Osteoblast (primary cell): ENCODE data around the gene DCUN1D2. TPM values are rescaled to one million over a fixed set of nuclear protein-coding genes. Genes with fewer than 3 reads are reported as not detected.

ENCODE experiments used
- DNase-seq: peaks from one replicate; pipeline ENCODE4 v3.0.0; 2011; ENCODE audit warnings: low spot score, mixed read lengths; ENCODE audit not compliant: insufficient read length; ENCODE audit errors: missing footprints
- H2AFZ ChIP-seq: 2 replicates; pipeline ENCODE4 v1.6.0; 2011; ENCODE audit warnings: mild to moderate bottlenecking, low read length
- H3K27ac ChIP-seq: 2 replicates; pipeline ENCODE4 v1.5.1; 2011; ENCODE audit warnings: mild to moderate bottlenecking, low read depth, low read length, moderate library complexity
- H3K27me3 ChIP-seq: 2 replicates; pipeline ENCODE4 v1.6.0; 2012; ENCODE audit warnings: mild to moderate bottlenecking, control low read depth, inconsistent platforms, low read length, moderate library complexity; ENCODE audit not compliant: insufficient read depth
- H3K36me3 ChIP-seq: 2 replicates; pipeline ENCODE4 v1.5.1; 2011; ENCODE audit warnings: mild to moderate bottlenecking, low read length, control low read depth, moderate library complexity; ENCODE audit not compliant: insufficient read depth
- H3K4me1 ChIP-seq: 2 replicates; pipeline ENCODE4 v1.5.1; 2011; ENCODE audit warnings: mild to moderate bottlenecking, low read length, control low read depth, moderate library complexity; ENCODE audit not compliant: insufficient read depth
- H3K4me2 ChIP-seq: 2 replicates; pipeline ENCODE4 v1.6.0; 2011; ENCODE audit warnings: mild to moderate bottlenecking, low read length; ENCODE audit not compliant: insufficient read depth
- H3K4me3 ChIP-seq: fragments of 200-600 bp; sonication (generic); 3 replicates; pipeline ENCODE4 v1.5.1; 2012; ENCODE audit warnings: mild to moderate bottlenecking, low read length, inconsistent platforms; ENCODE audit not compliant: insufficient read depth
- H3K79me2 ChIP-seq: 2 replicates; pipeline ENCODE4 v1.6.0; 2012; ENCODE audit warnings: mild to moderate bottlenecking, low read length, control low read depth, inconsistent platforms; ENCODE audit not compliant: insufficient read depth
- H3K9me3 ChIP-seq: 2 replicates; pipeline ENCODE4 v1.5.1; 2011; ENCODE audit warnings: low read depth, low read length, control low read depth
- H4K20me1 ChIP-seq: 2 replicates; pipeline ENCODE4 v1.6.0; 2012; ENCODE audit warnings: mild to moderate bottlenecking, low read length, control low read depth; ENCODE audit not compliant: insufficient read depth
- total RNA-seq: library from RNA; depleted of rRNA; stranded (reverse); fragments of >200 nt; gene quantifications from 2 replicates; pipeline ENCODE4 v1.2.3, GENCODE V29; 2012
- TF ChIP-seq, protein P1 (sequence below): IDR thresholded peaks from 2 replicates; pipeline ENCODE4 v1.5.1; 2011; ENCODE audit warnings: mild to moderate bottlenecking, low read depth, low read length, moderate library complexity; ENCODE audit errors: extremely low read depth

The DCUN1D2 gene
- total RNA-seq, 1 donor, result 14.8 TPM

DNA sequence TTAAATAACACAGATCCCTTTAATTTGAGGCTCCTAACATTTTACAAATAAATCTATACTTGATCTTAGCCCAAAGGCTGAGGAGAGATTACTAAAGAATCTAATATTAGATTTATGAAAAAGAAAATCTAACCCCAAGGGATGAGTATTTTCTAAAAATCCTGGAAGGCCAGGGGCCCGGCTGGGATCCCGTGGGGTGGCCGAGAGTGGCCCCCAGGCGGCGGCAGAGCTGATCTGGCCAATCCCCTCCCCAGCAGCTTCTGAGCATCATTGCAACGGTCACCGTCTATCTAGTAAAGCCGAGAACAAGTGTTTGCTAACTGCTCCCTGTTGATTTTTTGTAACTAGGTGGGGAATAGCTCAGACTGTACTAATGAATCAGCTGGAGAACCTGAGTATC lies 74.7 kb downstream of the DCUN1D2 start:
- Histone ChIP-seq H3K27ac (no peak overlapping the region), H4K20me1 (no peaks in the 10 kb centered on the region), H3K36me3 (no peaks in the 10 kb centered on the region), H3K79me2 (no peaks in the 10 kb centered on the region), H2AFZ (no peak overlapping the region), H3K4me2 (no peak overlapping the region), H3K9me3 (no peaks in the 10 kb centered on the region), H3K27me3 (no peaks in the 10 kb centered on the region), H3K4me1 (peaks cover 20% of the 10 kb centered on the region), H3K4me3 (no peak overlapping the region)
- DNase-seq, result no peak
- TF ChIP-seq, protein P1, sequence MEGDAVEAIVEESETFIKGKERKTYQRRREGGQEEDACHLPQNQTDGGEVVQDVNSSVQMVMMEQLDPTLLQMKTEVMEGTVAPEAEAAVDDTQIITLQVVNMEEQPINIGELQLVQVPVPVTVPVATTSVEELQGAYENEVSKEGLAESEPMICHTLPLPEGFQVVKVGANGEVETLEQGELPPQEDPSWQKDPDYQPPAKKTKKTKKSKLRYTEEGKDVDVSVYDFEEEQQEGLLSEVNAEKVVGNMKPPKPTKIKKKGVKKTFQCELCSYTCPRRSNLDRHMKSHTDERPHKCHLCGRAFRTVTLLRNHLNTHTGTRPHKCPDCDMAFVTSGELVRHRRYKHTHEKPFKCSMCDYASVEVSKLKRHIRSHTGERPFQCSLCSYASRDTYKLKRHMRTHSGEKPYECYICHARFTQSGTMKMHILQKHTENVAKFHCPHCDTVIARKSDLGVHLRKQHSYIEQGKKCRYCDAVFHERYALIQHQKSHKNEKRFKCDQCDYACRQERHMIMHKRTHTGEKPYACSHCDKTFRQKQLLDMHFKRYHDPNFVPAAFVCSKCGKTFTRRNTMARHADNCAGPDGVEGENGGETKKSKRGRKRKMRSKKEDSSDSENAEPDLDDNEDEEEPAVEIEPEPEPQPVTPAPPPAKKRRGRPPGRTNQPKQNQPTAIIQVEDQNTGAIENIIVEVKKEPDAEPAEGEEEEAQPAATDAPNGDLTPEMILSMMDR, result no peak

DNA sequence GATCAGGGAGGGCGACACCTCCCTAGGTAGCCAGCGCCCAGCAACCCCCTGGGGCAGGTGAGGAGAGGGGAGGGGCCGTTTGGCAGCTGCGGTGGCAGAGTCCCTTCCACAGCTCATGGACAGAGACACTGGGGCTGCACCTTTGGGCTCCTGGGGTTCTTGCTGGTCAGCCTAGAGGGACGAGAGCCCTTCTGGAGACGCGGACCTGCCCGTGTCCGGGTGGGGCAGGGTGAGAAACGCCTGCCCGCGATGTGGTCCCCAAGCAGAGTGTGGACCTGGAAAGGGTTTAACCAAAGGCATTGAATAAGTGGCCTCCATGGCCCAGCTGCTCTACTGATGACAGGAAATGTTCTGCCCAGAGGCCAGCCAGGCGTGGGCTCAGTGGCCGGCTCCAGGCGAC lies 75.5 kb downstream of the DCUN1D2 start:
- Histone ChIP-seq H3K9me3 (no peaks in the 10 kb centered on the region), H4K20me1 (no peaks in the 10 kb centered on the region), H3K79me2 (no peaks in the 10 kb centered on the region), H3K27ac (no peak overlapping the region), H3K4me1 (peaks cover 27% of the 10 kb centered on the region), H3K4me2 (no peak overlapping the region), H3K4me3 (no peak overlapping the region), H2AFZ (no peak overlapping the region), H3K36me3 (no peaks in the 10 kb centered on the region), H3K27me3 (no peaks in the 10 kb centered on the region)
- TF ChIP-seq, protein P1, result no peak
- no peak for DNase-seq

DNA sequence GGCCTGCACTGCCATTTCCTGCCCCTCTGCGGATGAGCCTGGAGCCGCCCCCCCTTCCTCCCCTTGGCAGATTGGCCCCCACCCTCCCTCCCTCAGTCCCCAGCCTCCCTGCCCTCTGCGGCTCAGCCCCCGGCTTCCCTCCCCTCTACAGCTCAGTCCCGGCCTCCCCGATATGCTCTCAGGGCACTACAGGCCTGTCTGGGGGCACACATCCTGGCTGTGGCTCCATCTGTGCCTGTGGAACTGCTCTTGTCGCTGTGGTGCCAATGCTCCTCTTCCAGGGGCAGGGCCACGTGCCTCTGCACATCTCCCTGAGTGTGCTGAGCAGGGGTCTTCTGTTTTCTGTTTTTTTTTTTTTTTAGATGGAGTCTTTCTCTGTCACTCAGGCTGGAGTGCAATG lies 76.2 kb downstream of the DCUN1D2 start:
- H3K4me1 ChIP-seq, result peaks cover 27% of the 10 kb centered on the region
- DNase-seq, result no peak
- H3K4me3 ChIP-seq, result no peak overlapping the region
- no peaks in the 10 kb centered on the region for H3K27me3 ChIP-seq
- H4K20me1 ChIP-seq, result no peaks in the 10 kb centered on the region
- H3K9me3 ChIP-seq, result no peaks in the 10 kb centered on the region
- H3K79me2 ChIP-seq, result no peaks in the 10 kb centered on the region
- TF ChIP-seq, protein P1, result no peak
- no peak overlapping the region for H3K27ac ChIP-seq
- no peak overlapping the region for H3K4me2 ChIP-seq
- peak overlapping the region; percentile 90 for H2AFZ ChIP-seq
- no peaks in the 10 kb centered on the region for H3K36me3 ChIP-seq

DNA sequence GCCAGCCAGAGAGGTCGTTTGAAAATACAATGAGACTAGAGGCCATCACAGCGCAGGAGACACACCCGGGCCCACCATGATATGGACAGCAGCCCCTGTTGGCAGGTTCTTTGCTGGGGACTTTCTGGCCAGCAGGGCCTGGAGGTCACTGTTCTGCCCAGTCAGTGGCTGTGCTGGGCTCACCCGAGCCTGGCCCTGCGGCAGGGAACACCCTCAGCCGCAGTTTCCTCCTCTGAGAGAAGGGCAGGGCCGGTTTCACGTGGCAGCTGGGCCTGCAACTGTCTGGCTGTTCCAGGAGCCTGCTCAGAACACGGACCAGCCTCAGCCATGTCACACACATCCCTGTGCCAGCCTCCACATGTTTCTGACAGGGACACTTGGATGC lies 76.6 kb downstream of the DCUN1D2 start:
- no peaks in the 10 kb centered on the region for H3K79me2 ChIP-seq
- DNase-seq, result peak; percentile 92
- H4K20me1 ChIP-seq, result no peaks in the 10 kb centered on the region
- no peak overlapping the region for H3K4me2 ChIP-seq
- no peaks in the 10 kb centered on the region for H3K36me3 ChIP-seq
- no peak overlapping the region for H3K27ac ChIP-seq
- peak overlapping the region; percentile 90 for H2AFZ ChIP-seq
- H3K9me3 ChIP-seq, result no peaks in the 10 kb centered on the region
- no peaks in the 10 kb centered on the region for H3K27me3 ChIP-seq
- no peak overlapping the region for H3K4me3 ChIP-seq
- peaks cover 27% of the 10 kb centered on the region for H3K4me1 ChIP-seq
- TF ChIP-seq, protein P1, result no peak
